ENCODE data around the gene YY1. TPM values are rescaled to one million over a fixed set of nuclear protein-coding genes. Genes with fewer than 3 reads are reported as not detected.

YY1 gene
- total and polyA plus RNA-seq, 2 experiments from 2014 or later: 32.6 to 58.5 TPM

DNA sequence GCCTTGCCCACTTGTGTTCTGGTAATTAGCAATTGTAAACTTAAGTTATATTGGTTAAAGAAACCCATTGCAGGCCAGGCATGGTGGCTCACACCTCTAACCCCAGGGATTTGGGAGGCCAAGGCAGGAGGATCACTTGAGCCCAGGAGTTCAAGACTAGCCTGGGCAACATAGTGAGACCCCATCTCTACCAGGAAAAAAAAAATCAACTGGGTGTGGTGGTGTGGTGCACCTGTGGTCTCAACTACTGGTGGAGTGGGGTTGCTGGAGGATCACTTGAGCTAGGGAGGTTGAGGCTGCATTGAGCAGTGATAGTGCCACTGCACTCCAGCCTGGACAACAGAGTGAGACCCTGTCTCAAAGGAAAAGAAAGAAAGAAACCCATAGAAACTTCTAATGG, 13.7 kb downstream of the YY1 start:
- Histone ChIP-seq H3K79me2 (peaks cover 100% of the 10 kb centered on the region), H4K20me1 (ENCODE audit: insufficient read depth, poor library complexity, severe bottlenecking) (peaks cover 100% of the 10 kb centered on the region), H3K4me1 (ENCODE audit: insufficient read depth) (peaks cover 4% of the 10 kb centered on the region), H3K27ac (no peak overlapping the region), H3K9me2 (replicated peaks; ENCODE audit: insufficient read depth) (no peaks in the 10 kb centered on the region), H3K9me3 (ENCODE audit: low read depth) (no peaks in the 10 kb centered on the region), H3K4me2 (no peak overlapping the region), H3K27me3 (no peaks in the 10 kb centered on the region), H2AFZ (no peak overlapping the region), H3K36me3 (replicated peaks; ENCODE audit: insufficient read depth, low read depth) (no peaks in the 10 kb centered on the region), H3K4me3 (no peak overlapping the region)
- DNase-seq (ENCODE audit: low spot score): no peak
- TF ChIP-seq EZH2phosphoT487 (IDR thresholded peaks at IDR 0.05; ENCODE audit: low read depth, severe bottlenecking, unreplicated experiment) (no peak), EZH2 (IDR thresholded peaks at IDR 0.05; ENCODE audit: borderline replicate concordance) (no peak), CTCF (IDR thresholded peaks at IDR 0.05; ENCODE audit: poor library complexity) (no peak)

DNA sequence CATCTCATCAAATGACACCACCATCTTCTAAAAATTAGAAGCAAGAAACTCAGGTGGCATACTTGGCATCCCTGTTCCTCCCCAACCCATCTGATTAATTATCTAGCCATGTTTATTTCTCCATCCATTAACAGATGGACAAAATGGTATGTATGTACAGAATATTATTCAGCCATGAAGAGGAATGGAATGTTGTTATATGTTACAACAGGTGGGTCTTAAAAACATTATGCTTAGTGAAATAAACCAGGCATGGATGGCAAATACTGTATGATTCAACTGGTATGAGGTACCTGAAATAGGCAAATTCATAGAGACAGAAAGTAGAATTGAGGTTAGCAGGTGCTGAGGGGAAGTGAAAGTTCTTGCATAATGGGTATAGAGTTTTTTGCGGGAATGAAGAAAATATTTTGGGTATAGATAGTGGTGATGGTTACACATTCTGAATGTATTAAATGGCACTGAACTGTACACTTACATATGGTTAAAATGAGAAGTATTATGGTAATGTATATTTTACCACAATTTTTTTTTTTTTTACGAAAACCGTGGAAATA, 17.5 kb downstream of the YY1 start:
- H3K4me2 ChIP-seq: no peak overlapping the region
- no peak overlapping the region for H3K4me3 ChIP-seq
- H3K27ac ChIP-seq: no peak overlapping the region
- TF ChIP-seq EZH2phosphoT487 (IDR thresholded peaks at IDR 0.05; ENCODE audit: low read depth, severe bottlenecking, unreplicated experiment) (no peak), EZH2 (IDR thresholded peaks at IDR 0.05; ENCODE audit: borderline replicate concordance) (no peak), CTCF (IDR thresholded peaks at IDR 0.05; ENCODE audit: poor library complexity) (no peak)
- H4K20me1 ChIP-seq (ENCODE audit: insufficient read depth, poor library complexity, severe bottlenecking): peaks cover 96% of the 10 kb centered on the region
- H3K27me3 ChIP-seq: no peaks in the 10 kb centered on the region
- no peaks in the 10 kb centered on the region for H3K4me1 ChIP-seq (ENCODE audit: insufficient read depth)
- H3K79me2 ChIP-seq: peaks cover 100% of the 10 kb centered on the region
- no peaks in the 10 kb centered on the region for H3K9me3 ChIP-seq (ENCODE audit: low read depth)
- no peak overlapping the region for H2AFZ ChIP-seq
- whole genome bisulfite sequencing (ENCODE audit: low lambda C conversion rate, missing lambda C conversion rate): 99% methylated on average over 3 of the region's 3 CpGs
- H3K36me3 ChIP-seq (replicated peaks; ENCODE audit: insufficient read depth, low read depth): no peaks in the 10 kb centered on the region
- H3K9me2 ChIP-seq (replicated peaks; ENCODE audit: insufficient read depth): no peaks in the 10 kb centered on the region
- no peak for DNase-seq (ENCODE audit: low spot score)

DNA sequence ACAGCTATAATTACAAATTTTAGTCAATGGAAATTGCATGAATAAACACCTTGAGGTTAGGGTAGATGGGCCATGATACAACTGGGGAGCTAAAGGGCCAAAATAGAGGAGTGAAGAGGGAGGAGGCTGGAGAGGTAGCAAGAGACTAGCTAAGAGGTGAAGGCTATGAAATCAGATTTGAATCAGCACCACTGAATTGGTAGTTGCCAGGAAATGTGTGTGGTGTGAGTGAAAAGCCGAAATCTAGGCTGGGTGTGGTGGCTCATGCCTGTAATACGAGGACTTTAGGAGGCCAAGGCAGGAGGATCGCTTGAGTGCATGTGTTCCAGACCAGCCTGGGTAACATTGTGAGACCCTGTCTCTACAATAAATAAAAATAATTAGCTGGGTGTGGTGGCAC, 22.7 kb downstream of the YY1 start:
- H4K20me1 ChIP-seq (ENCODE audit: insufficient read depth, poor library complexity, severe bottlenecking): peaks cover 96% of the 10 kb centered on the region
- H3K79me2 ChIP-seq: peaks cover 100% of the 10 kb centered on the region
- no peak overlapping the region for H3K27ac ChIP-seq
- no peaks in the 10 kb centered on the region for H3K4me1 ChIP-seq (ENCODE audit: insufficient read depth)
- H3K9me2 ChIP-seq (replicated peaks; ENCODE audit: insufficient read depth): no peaks in the 10 kb centered on the region
- H3K9me3 ChIP-seq (ENCODE audit: low read depth): no peaks in the 10 kb centered on the region
- no peak overlapping the region for H2AFZ ChIP-seq
- no peaks in the 10 kb centered on the region for H3K36me3 ChIP-seq (replicated peaks; ENCODE audit: insufficient read depth, low read depth)
- WGBS (ENCODE audit: low lambda C conversion rate, missing lambda C conversion rate): 95% methylated on average over 3 of the region's 3 CpGs
- no peak for DNase-seq (ENCODE audit: low spot score)
- TF ChIP-seq EZH2 (IDR thresholded peaks at IDR 0.05; ENCODE audit: borderline replicate concordance): no peak
- TF ChIP-seq EZH2phosphoT487 (IDR thresholded peaks at IDR 0.05; ENCODE audit: low read depth, severe bottlenecking, unreplicated experiment): no peak
- TF ChIP-seq CTCF (IDR thresholded peaks at IDR 0.05; ENCODE audit: poor library complexity): no peak
- no peak overlapping the region for H3K4me3 ChIP-seq
- no peaks in the 10 kb centered on the region for H3K27me3 ChIP-seq
- no peak overlapping the region for H3K4me2 ChIP-seq

- H3K9me3 ChIP-seq (ENCODE audit: low read depth): no peaks in the 10 kb centered on the region
- H3K4me2 ChIP-seq: no peak overlapping the region
- H3K36me3 ChIP-seq (replicated peaks; ENCODE audit: insufficient read depth, low read depth): no peaks in the 10 kb centered on the region
- H4K20me1 ChIP-seq (ENCODE audit: insufficient read depth, poor library complexity, severe bottlenecking): peaks cover 96% of the 10 kb centered on the region
- no peaks in the 10 kb centered on the region for H3K9me2 ChIP-seq (replicated peaks; ENCODE audit: insufficient read depth)
- DNase-seq (ENCODE audit: low spot score): no peak
- peaks cover 100% of the 10 kb centered on the region for H3K79me2 ChIP-seq
- no peak overlapping the region for H3K4me3 ChIP-seq
- 93% methylated on average over 5 of the region's 5 CpGs for WGBS (ENCODE audit: low lambda C conversion rate, missing lambda C conversion rate)
- H3K27ac ChIP-seq: no peak overlapping the region
- H3K27me3 ChIP-seq: no peaks in the 10 kb centered on the region
- H3K4me1 ChIP-seq (ENCODE audit: insufficient read depth): no peaks in the 10 kb centered on the region
- no peak overlapping the region for H2AFZ ChIP-seq
- no peak for TF ChIP-seq EZH2 (IDR thresholded peaks at IDR 0.05; ENCODE audit: borderline replicate concordance)
- no peak for TF ChIP-seq CTCF (IDR thresholded peaks at IDR 0.05; ENCODE audit: poor library complexity)
- no peak for TF ChIP-seq EZH2phosphoT487 (IDR thresholded peaks at IDR 0.05; ENCODE audit: low read depth, severe bottlenecking, unreplicated experiment)
Observed at GRCh38 chr14:100262545-100262944, 23.6 kb downstream of the YY1 start.
